Loucy (cell line): ENCODE measurements around the gene OIT3.

ENCODE experiments used
- H2AFZ ChIP-seq: fragments of 200-600 bp; sonication (generic); 2 replicates; pipeline ENCODE4 v1.6.0; 2016; ENCODE audit warnings: antibody characterized with exemption, mild to moderate bottlenecking, low read length, moderate library complexity
- H3F3A ChIP-seq: fragments of 200-600 bp; 2 replicates; pipeline ENCODE4 v1.6.0; 2016; ENCODE audit warnings: antibody characterized with exemption, low read depth, mild to moderate bottlenecking
- H3K27me3 ChIP-seq: fragments of 200-600 bp; sonication (generic); 2 replicates; pipeline ENCODE4 v1.6.1; 2014; ENCODE audit warnings: low read length, mild to moderate bottlenecking; ENCODE audit not compliant: insufficient read depth, poor library complexity, severe bottlenecking
- H3K36me3 ChIP-seq: fragments of 200-600 bp; sonication (generic); 2 replicates; pipeline ENCODE4 v1.6.1; 2016; ENCODE audit warnings: low read length; ENCODE audit not compliant: insufficient read depth
- H3K4me1 ChIP-seq: fragments of 200-600 bp; sonication (generic); 2 replicates; pipeline ENCODE4 v1.5.1; 2014; ENCODE audit warnings: low read length, mild to moderate bottlenecking; ENCODE audit not compliant: insufficient read depth, poor library complexity, severe bottlenecking
- H3K4me2 ChIP-seq: fragments of 200-600 bp; sonication (generic); 2 replicates; pipeline ENCODE4 v1.6.0; 2014; ENCODE audit warnings: antibody characterized with exemption, low read length, low read depth, mild to moderate bottlenecking; ENCODE audit not compliant: poor library complexity, severe bottlenecking
- H3K4me3 ChIP-seq: fragments of 200-600 bp; sonication (generic); 2 replicates; pipeline ENCODE4 v1.5.1; 2014; ENCODE audit warnings: low read length, mild to moderate bottlenecking, mixed read lengths; ENCODE audit not compliant: poor library complexity, severe bottlenecking
- H3K79me2 ChIP-seq: fragments of 200-600 bp; sonication (generic); 2 replicates; pipeline ENCODE4 v1.6.1; 2014; ENCODE audit warnings: low read length; ENCODE audit not compliant: insufficient read depth
- H3K9ac ChIP-seq: fragments of 200-600 bp; sonication (generic); 2 replicates; pipeline ENCODE4 v1.6.0; 2014; ENCODE audit warnings: mild to moderate bottlenecking, low read depth, low read length, moderate library complexity; ENCODE audit not compliant: poor library complexity, severe bottlenecking
- H3K9me2 ChIP-seq: fragments of 200-600 bp; sonication (generic); replicated peaks from 2 replicates; pipeline ENCODE4 v1.6.1; 2016; ENCODE audit warnings: low read depth, low read length, mixed read lengths
- H3K9me3 ChIP-seq: fragments of 200-600 bp; sonication (generic); 2 replicates; pipeline ENCODE4 v1.6.1; 2014; ENCODE audit warnings: mild to moderate bottlenecking, antibody characterized with exemption, low read length, low read depth; ENCODE audit not compliant: insufficient read depth
- H4K20me1 ChIP-seq: fragments of 200-600 bp; sonication (generic); 2 replicates; pipeline ENCODE4 v1.6.0; 2014; ENCODE audit warnings: antibody characterized with exemption, low read length, mild to moderate bottlenecking; ENCODE audit not compliant: insufficient read depth, poor library complexity, severe bottlenecking
- EZH2phosphoT487 ChIP-seq: fragments of 200-600 bp; IDR thresholded peaks from 2 replicates; pipeline ENCODE4 v1.6.1; 2018; ENCODE audit warnings: antibody characterized with exemption, mild to moderate bottlenecking, moderate library complexity, borderline replicate concordance
- TF ChIP-seq, protein P1 (sequence below): fragments of 200-600 bp; sonication (generic); conservative IDR thresholded peaks from 2 replicates; pipeline ENCODE4 v1.5.1; 2014; ENCODE audit warnings: mild to moderate bottlenecking, antibody characterized with exemption, low read length

OIT3 gene

DNA sequence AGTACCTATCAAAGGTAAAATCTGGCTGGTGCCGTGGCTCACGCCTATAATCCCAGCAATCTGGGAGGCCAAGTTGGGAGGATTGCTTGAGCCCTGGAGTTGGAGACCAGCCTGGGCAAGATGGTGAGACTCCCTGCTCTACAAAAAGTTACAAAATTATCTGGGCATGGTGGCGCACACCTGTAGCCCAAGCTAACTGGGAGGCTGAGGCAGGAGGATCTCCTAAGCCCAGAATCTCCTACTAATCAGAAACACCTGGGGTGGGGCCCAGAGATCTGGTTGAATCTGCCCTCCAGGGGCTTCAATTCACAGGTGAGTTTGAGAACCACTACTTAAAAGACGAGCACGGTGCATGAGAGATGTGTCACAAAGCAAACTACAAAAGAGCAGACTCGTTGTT, 58.6 kb downstream of the OIT3 start:
- TF ChIP-seq, protein P1, sequence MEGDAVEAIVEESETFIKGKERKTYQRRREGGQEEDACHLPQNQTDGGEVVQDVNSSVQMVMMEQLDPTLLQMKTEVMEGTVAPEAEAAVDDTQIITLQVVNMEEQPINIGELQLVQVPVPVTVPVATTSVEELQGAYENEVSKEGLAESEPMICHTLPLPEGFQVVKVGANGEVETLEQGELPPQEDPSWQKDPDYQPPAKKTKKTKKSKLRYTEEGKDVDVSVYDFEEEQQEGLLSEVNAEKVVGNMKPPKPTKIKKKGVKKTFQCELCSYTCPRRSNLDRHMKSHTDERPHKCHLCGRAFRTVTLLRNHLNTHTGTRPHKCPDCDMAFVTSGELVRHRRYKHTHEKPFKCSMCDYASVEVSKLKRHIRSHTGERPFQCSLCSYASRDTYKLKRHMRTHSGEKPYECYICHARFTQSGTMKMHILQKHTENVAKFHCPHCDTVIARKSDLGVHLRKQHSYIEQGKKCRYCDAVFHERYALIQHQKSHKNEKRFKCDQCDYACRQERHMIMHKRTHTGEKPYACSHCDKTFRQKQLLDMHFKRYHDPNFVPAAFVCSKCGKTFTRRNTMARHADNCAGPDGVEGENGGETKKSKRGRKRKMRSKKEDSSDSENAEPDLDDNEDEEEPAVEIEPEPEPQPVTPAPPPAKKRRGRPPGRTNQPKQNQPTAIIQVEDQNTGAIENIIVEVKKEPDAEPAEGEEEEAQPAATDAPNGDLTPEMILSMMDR, result no peak
- no peak for TF ChIP-seq EZH2phosphoT487
- H3K36me3 ChIP-seq, result no peaks in the 10 kb centered on the region
- H3K9me3 ChIP-seq, result no peaks in the 10 kb centered on the region
- H3K9me2 ChIP-seq, result no peaks in the 10 kb centered on the region
- H3K4me2 ChIP-seq, result no peak overlapping the region
- no peaks in the 10 kb centered on the region for H4K20me1 ChIP-seq
- H3K79me2 ChIP-seq, result no peaks in the 10 kb centered on the region
- H3K4me1 ChIP-seq, result no peaks in the 10 kb centered on the region
- no peak overlapping the region for H2AFZ ChIP-seq
- H3K4me3 ChIP-seq, result no peak overlapping the region
- H3K9ac ChIP-seq, result no peak overlapping the region
- no peaks in the 10 kb centered on the region for H3K27me3 ChIP-seq
- H3F3A ChIP-seq, result no peaks in the 10 kb centered on the region

DNA sequence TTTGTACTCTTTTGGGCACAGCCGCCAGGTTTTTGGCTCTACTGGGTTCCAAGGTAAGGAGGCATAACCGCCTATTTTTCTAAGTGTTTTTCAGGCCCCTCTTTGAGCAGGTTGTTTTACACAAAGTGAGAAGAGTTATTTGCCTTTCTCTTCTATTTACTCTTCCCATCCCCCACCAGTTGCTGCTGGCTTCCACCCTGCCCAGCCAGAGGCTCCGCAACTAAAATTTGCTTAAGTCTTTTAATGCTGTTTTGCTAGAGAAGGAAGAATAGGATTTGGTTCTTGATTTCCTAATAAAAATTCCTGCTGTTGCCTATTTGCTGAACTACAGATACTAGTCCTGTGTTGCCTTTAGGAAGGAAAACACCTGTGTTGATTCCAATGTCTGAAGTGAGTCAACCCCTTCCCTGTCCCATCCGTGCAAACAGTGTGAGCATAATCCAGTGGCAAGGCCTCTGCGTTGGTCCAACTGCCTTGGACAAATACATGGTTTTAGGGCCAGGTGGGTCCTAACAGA, 59.2 kb downstream of the OIT3 start:
- no peak overlapping the region for H3K4me2 ChIP-seq
- H3K4me3 ChIP-seq, result no peak overlapping the region
- no peaks in the 10 kb centered on the region for H3K9me3 ChIP-seq
- no peaks in the 10 kb centered on the region for H3K4me1 ChIP-seq
- TF ChIP-seq EZH2phosphoT487, result no peak
- TF ChIP-seq, protein P1, result no peak
- H3K9me2 ChIP-seq, result no peaks in the 10 kb centered on the region
- no peaks in the 10 kb centered on the region for H4K20me1 ChIP-seq
- no peaks in the 10 kb centered on the region for H3F3A ChIP-seq
- H3K36me3 ChIP-seq, result no peaks in the 10 kb centered on the region
- no peaks in the 10 kb centered on the region for H3K79me2 ChIP-seq
- no peaks in the 10 kb centered on the region for H3K27me3 ChIP-seq
- no peak overlapping the region for H2AFZ ChIP-seq
- H3K9ac ChIP-seq, result no peak overlapping the region

DNA sequence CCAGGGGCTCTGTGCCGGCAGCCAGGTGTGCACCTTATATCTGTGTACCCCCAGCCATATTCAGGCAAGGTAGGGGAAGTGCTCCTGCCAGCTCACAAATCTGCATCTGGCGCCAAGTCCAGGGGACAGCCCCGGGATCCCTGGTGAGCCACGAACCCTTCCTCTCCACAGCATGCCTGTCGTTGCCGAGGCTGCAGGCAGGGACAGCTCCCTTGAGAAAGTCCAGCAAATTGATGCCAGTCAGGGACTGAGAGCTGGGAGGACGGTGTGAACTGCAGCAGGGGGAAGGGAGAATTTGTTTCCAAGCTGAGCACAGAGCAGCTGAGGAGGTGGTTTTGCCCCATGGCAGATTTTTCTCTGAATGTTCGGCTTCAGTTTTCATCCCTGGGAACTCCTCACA, 60.1 kb downstream of the OIT3 start:
- Histone ChIP-seq H3K36me3 (no peaks in the 10 kb centered on the region), H3K4me2 (no peak overlapping the region), H3F3A (no peaks in the 10 kb centered on the region), H3K9me2 (no peaks in the 10 kb centered on the region), H3K9me3 (no peaks in the 10 kb centered on the region), H4K20me1 (no peaks in the 10 kb centered on the region), H3K27me3 (no peaks in the 10 kb centered on the region), H3K79me2 (no peaks in the 10 kb centered on the region), H2AFZ (no peak overlapping the region), H3K4me3 (no peak overlapping the region), H3K4me1 (no peaks in the 10 kb centered on the region), H3K9ac (no peak overlapping the region)
- TF ChIP-seq, protein P1, result no peak
- no peak for TF ChIP-seq EZH2phosphoT487
